Measurements from ENCODE around the gene MTR.
"Not testable (repeated sequence)": the region's sequence is repeated elsewhere in the genome, so short reads cannot be mapped to it uniquely, and the experiment has no call there.

MTR gene

GRCh38 chr1:236907205-236907604 lies 112.1 kb downstream of the MTR start:
- DNase-seq (ENCODE audit: low spot score), result no peak

- no peak for DNase-seq (ENCODE audit: low spot score)
These were observed 113.6 kb downstream of the MTR start for GRCh38 chr1:236908669-236909068.

GRCh38 chr1:236911047-236911446 lies 116.0 kb downstream of the MTR start:
- not testable (repeated sequence) for DNase-seq (ENCODE audit: low spot score)

- no peak for DNase-seq (ENCODE audit: low spot score)
These were observed 118.4 kb downstream of the MTR start for GRCh38 chr1:236913371-236914037.

- DNase-seq (ENCODE audit: low spot score), result no peak
These were observed 119.3 kb downstream of the MTR start for GRCh38 chr1:236914375-236914774.

GRCh38 chr1:236916131-236916800 lies 121.2 kb downstream of the MTR start:
- no peak for DNase-seq (ENCODE audit: low spot score)

GRCh38 chr1:236917448-236917847 lies 122.4 kb downstream of the MTR start:
- DNase-seq (ENCODE audit: low spot score), result no peak

- DNase-seq (ENCODE audit: low spot score), result no peak
These were observed 125.3 kb downstream of the MTR start for GRCh38 chr1:236920286-236920894.

- no peak for DNase-seq (ENCODE audit: low spot score)
These were observed 126.5 kb downstream of the MTR start for GRCh38 chr1:236921610-236922009.

- no peak for DNase-seq (ENCODE audit: low spot score)
These were observed 127.1 kb downstream of the MTR start for GRCh38 chr1:236922190-236922589.

- DNase-seq (ENCODE audit: low spot score), result no peak
These were observed 130.3 kb downstream of the MTR start for GRCh38 chr1:236925386-236925785.

GRCh38 chr1:236930503-236930902 lies 135.4 kb downstream of the MTR start:
- no peak for DNase-seq (ENCODE audit: low spot score)

- no peak for DNase-seq (ENCODE audit: low spot score)
These were observed 143.7 kb downstream of the MTR start for GRCh38 chr1:236938760-236939159.

GRCh38 chr1:236942431-236942830 lies 147.3 kb downstream of the MTR start:
- no peak for DNase-seq (ENCODE audit: low spot score)

- DNase-seq (ENCODE audit: low spot score), result no peak
These were observed 149.5 kb downstream of the MTR start for GRCh38 chr1:236944556-236944955.

- no peak for DNase-seq (ENCODE audit: low spot score)
These were observed 149.9 kb downstream of the MTR start for GRCh38 chr1:236945002-236945401.

GRCh38 chr1:236947794-236948193 lies 152.7 kb downstream of the MTR start:
- DNase-seq (ENCODE audit: low spot score), result no peak

- no peak for DNase-seq (ENCODE audit: low spot score)
These were observed 153.3 kb downstream of the MTR start for GRCh38 chr1:236948381-236948780.

- DNase-seq (ENCODE audit: low spot score), result no peak
These were observed 153.9 kb downstream of the MTR start for GRCh38 chr1:236948996-236949395.

- DNase-seq (ENCODE audit: low spot score), result no peak
These were observed 155.3 kb downstream of the MTR start for GRCh38 chr1:236950365-236950764.

- DNase-seq (ENCODE audit: low spot score), result no peak
These were observed 156.6 kb downstream of the MTR start for GRCh38 chr1:236951672-236952071.

GRCh38 chr1:236952246-236953003 lies 157.3 kb downstream of the MTR start:
- DNase-seq (ENCODE audit: low spot score), result no peak
